ENCODE measurements around the gene MUC16. TPM values are rescaled to one million over a fixed set of nuclear protein-coding genes. Genes with fewer than 3 reads are reported as not detected.

The MUC16 gene
- not detected in 2 replicates for total RNA-seq (2012; rRNA removed)
- not detected in 2 replicates for polyA plus RNA-seq (2012; rRNA removed)
- polyA plus RNA-seq (2012; cell fraction: cytosol; rRNA removed): not detected in 2 replicates
- polyA plus RNA-seq (2012; cell fraction: nucleus; rRNA removed; ENCODE audit: low replicate concordance): not detected in 2 replicates
- Bru-seq, nascent RNA: percentile 7 among the genes with signal in this experiment
- percentile 4 among the genes with signal in this experiment for BruChase-seq, experiment 1, labeled RNA remaining after a 6-hour chase
- BruChase-seq, experiment 2, labeled RNA remaining after a 2-hour chase: not detected
- long read RNA-seq: 0 reads

GRCh38 chr19:9009935-9010651, at the start of gene MUC16:
MUC16 (minus strand) TSS chr19:9010409.
- CTCF ChIA-PET: no interaction called here
- Histone ChIP-seq H2BK120ac (ENCODE audit: low read depth, low read length) (no peak within 1 kb of the TSS), H3K18ac (ENCODE audit: low read depth, low read length) (no peak within 1 kb of the TSS), H4K20me1 (ENCODE audit: insufficient read depth, low read length) (no peaks in the 10 kb centered on the region), H3K9ac (ENCODE audit: low read depth, low read length) (no peak within 1 kb of the TSS), H4K91ac (ENCODE audit: insufficient read depth, low read depth, low read length) (no peak within 1 kb of the TSS), H3K36me3 (ENCODE audit: control insufficient read depth, insufficient read depth, low read length) (no peaks in the 10 kb centered on the region), H2AK5ac (ENCODE audit: low read depth, low read length) (no peak within 1 kb of the TSS), H4K5ac (ENCODE audit: low read depth, low read length) (no peak within 1 kb of the TSS), H3K4me3 (ENCODE audit: insufficient read depth, low read depth, low read length) (no peak within 1 kb of the TSS), H3K56ac (ENCODE audit: extremely low read depth, insufficient read depth, low read length) (no peak within 1 kb of the TSS), H4K8ac (ENCODE audit: low read depth in 2 of 2, low read length in 2 of 2) (no peak within 1 kb of the TSS), H3K9me1 (ENCODE audit: insufficient read depth, low read length) (no peaks in the 10 kb centered on the region), H3K27ac (ENCODE audit: insufficient read depth, low read length) (no peak within 1 kb of the TSS), H2AK9ac (replicated peaks; ENCODE audit: low read depth, low read length, poor library complexity) (no peak within 1 kb of the TSS), H3K23ac (ENCODE audit: low read depth, low read length) (no peak within 1 kb of the TSS), H2BK20ac (ENCODE audit: low read depth, low read length) (no peak within 1 kb of the TSS), H2BK5ac (ENCODE audit: low read depth, low read length, poor library complexity, severe bottlenecking) (no peak within 1 kb of the TSS), H3K4me1 (ENCODE audit: control insufficient read depth, insufficient read depth, low read length) (no peaks in the 10 kb centered on the region), H3K9me3 (ENCODE audit: control insufficient read depth, insufficient read depth, low read length) (peaks cover 45% of the 10 kb centered on the region), H2BK15ac (ENCODE audit: low read depth, low read length) (no peak within 1 kb of the TSS), H3K4ac (ENCODE audit: low read depth, low read length) (no peak within 1 kb of the TSS), H3K79me1 (ENCODE audit: low read depth in 1 of 2, low read length in 2 of 2) (no peaks in the 10 kb centered on the region), H3K4me2 (ENCODE audit: low read depth, low read length) (no peak within 1 kb of the TSS), H2AFZ (replicated peaks; ENCODE audit: low read length, poor library complexity) (no peak within 1 kb of the TSS), H3K27me3 (ENCODE audit: control insufficient read depth, insufficient read depth, low read length) (no peaks in the 10 kb centered on the region), H3K14ac (replicated peaks; ENCODE audit: low read depth, low read length) (no peak within 1 kb of the TSS)
- 82% methylated on average over 5 of the region's 20 CpGs; no CpG with 5 or more reads in 1 of the 2 experiments for WGBS, 2 experiments (ENCODE audit: extremely low coverage in 2 of 2, insufficient read length in 1 of 2)
- ATAC-seq (ENCODE audit: low read depth): no peak
- no peak for TF ChIP-seq MXI1 (IDR thresholded peaks at IDR 0.05; ENCODE audit: borderline replicate concordance, low read depth, low read length)
- no peak for TF ChIP-seq SMC3 (IDR thresholded peaks at IDR 0.05; ENCODE audit: low read depth, low read length)
- in situ Hi-C loops (cut with MboI; ENCODE audit: low sequenced_read_pairs) (no loop called here), intact Hi-C loops (cut with micrococcal nuclease) (no loop called here), dilution Hi-C loops (cut with HindIII; ENCODE audit: low sequenced_read_pairs, unreplicated experiment) (no loop called here)
- POLR2A ChIA-PET (ENCODE audit: unreplicated experiment): no interaction called here
- no peak for DNase-seq
- BruUV-seq (replicated peaks): no TSS peak
